HL-60 (cell line): Measurements from ENCODE around the gene RCAN3.

Experiments
- DNase-seq, 2 experiments: peaks; one replicate each; pipeline ENCODE4 v3.0.0-alpha.2; 2010 to 2020; ENCODE audit warnings: low read depth in 1 of 2, low spot score in 1 of 2
- H3K27ac ChIP-seq: fragments of 250-450 bp; sonication (Bioruptor Pico); replicated peaks from 2 replicates; pipeline ENCODE4 v1.5.1; 2020; ENCODE audit warnings: mild to moderate bottlenecking, moderate library complexity
- H3K27me3 ChIP-seq: fragments of 250-450 bp; sonication (Bioruptor Pico); 2 replicates; pipeline ENCODE4 v1.5.1; 2021; ENCODE audit warnings: mild to moderate bottlenecking, moderate library complexity; ENCODE audit not compliant: insufficient read depth, poor library complexity, severe bottlenecking
- H3K4me3 ChIP-seq: replicated peaks from 2 replicates; pipeline ENCODE4 v1.5.1; 2011; ENCODE audit warnings: mild to moderate bottlenecking, control low read depth, low read length; ENCODE audit not compliant: insufficient read depth
- GABPA ChIP-seq: IDR thresholded peaks from 2 replicates; pipeline ENCODE4 v1.6.1; 2012; ENCODE audit warnings: low read depth
- POLR2AphosphoS5 ChIP-seq: IDR thresholded peaks from 2 replicates; pipeline ENCODE4 v1.6.1; 2012; ENCODE audit warnings: low read depth
- REST ChIP-seq: IDR thresholded peaks from 2 replicates; pipeline ENCODE4 v1.6.1; 2012; ENCODE audit warnings: low read depth; ENCODE audit not compliant: insufficient replicate concordance
- SPI1 ChIP-seq: IDR thresholded peaks from 2 replicates; pipeline ENCODE4 v1.6.1; 2012; ENCODE audit warnings: low read depth, mild to moderate bottlenecking, borderline replicate concordance
- TF ChIP-seq, protein P1 (sequence below): IDR thresholded peaks from one replicate; pipeline ENCODE4 v1.5.1; 2011; ENCODE audit warnings: low read length, control low read depth, inconsistent platforms; ENCODE audit not compliant: insufficient read depth

The RCAN3 gene

DNA sequence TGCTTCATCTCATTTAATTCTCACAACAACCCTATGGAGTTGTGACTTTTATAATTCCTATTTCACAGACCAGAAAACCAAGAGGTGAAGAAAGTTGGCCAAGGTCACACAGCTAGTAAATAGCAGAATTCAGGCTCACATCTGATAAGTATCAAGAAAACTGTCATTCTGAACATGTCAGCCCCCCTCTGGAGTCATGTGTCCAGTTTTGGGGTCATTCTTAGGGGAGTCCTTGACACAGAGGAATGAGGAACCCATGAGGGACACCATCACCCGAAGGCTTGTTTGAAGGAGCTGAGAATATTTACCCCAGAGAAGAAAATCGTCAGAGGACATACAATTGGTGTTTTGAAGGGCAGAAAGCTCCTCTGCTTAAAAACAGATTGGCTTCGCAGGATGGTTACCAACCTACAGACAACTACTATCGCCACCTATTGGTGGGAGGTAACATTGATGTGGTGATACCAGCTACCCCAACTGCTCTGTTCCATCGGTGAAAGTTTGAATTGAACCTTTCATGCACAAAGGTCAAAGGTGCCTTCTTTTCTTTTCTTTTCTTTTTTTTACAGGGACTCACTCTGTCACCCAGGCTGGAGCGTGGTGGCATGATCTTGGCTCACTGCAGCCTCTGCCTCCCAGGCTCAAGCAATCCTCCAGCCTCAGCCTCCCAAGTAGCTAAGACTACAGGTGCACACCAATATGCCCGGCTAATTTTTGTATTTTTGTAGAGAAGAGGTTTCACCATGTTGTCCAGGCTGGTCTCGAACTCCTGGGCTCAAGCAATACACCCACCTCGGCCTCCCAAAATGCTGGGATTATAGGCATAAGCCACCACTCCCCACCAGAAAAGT, 84.6 kb downstream of the RCAN3 start:
- TF ChIP-seq, protein P1, sequence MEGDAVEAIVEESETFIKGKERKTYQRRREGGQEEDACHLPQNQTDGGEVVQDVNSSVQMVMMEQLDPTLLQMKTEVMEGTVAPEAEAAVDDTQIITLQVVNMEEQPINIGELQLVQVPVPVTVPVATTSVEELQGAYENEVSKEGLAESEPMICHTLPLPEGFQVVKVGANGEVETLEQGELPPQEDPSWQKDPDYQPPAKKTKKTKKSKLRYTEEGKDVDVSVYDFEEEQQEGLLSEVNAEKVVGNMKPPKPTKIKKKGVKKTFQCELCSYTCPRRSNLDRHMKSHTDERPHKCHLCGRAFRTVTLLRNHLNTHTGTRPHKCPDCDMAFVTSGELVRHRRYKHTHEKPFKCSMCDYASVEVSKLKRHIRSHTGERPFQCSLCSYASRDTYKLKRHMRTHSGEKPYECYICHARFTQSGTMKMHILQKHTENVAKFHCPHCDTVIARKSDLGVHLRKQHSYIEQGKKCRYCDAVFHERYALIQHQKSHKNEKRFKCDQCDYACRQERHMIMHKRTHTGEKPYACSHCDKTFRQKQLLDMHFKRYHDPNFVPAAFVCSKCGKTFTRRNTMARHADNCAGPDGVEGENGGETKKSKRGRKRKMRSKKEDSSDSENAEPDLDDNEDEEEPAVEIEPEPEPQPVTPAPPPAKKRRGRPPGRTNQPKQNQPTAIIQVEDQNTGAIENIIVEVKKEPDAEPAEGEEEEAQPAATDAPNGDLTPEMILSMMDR: peak; percentile 83
- TF ChIP-seq REST: no peak
- Histone ChIP-seq H3K27me3 (peaks cover 5% of the 10 kb centered on the region), H3K27ac (no peak overlapping the region), H3K4me3 (no peak overlapping the region)
- peak; percentile 18 to 60 for DNase-seq

- Histone ChIP-seq H3K27ac (no peak overlapping the region), H3K27me3 (peaks cover 5% of the 10 kb centered on the region), H3K4me3 (no peak overlapping the region)
- TF ChIP-seq SPI1: no peak
- TF ChIP-seq, protein P1: no peak
- no peak for TF ChIP-seq GABPA
- no peak for TF ChIP-seq REST
- no peak for TF ChIP-seq POLR2AphosphoS5
- no peak for DNase-seq
Measured at GRCh38 chr1:24588573-24588972, 85.9 kb downstream of the RCAN3 start.

GRCh38 chr1:24589200-24589599, 86.6 kb downstream of the RCAN3 start:
- Histone ChIP-seq H3K27me3 (peaks cover 5% of the 10 kb centered on the region), H3K4me3 (no peak overlapping the region), H3K27ac (no peak overlapping the region)
- TF ChIP-seq GABPA: no peak
- TF ChIP-seq, protein P1: no peak
- no peak for TF ChIP-seq POLR2AphosphoS5
- no peak for TF ChIP-seq REST
- no peak for TF ChIP-seq SPI1
- no peak for DNase-seq
